K562 (cell line): ENCODE data around the gene C16orf89. TPM values are rescaled to one million over a fixed set of nuclear protein-coding genes. Genes with fewer than 3 reads are reported as not detected.
"Not testable (repeated sequence)": the region's sequence is repeated elsewhere in the genome, so short reads cannot be mapped to it uniquely, and the experiment has no call there.

ENCODE experiments used
- ATAC-seq: fragments of 200-7000 bp; cut with Tn5 transposase; 3 replicates; pipeline ENCODE4 v1.9.1; 2020; ENCODE audit warnings: moderate library complexity
- BruUV-seq: library from RNA; stranded (reverse); fragments of 400-500 nt; replicated peaks from 2 replicates; lab custom pipeline; 2021; lab: Mats Ljungman, UMichigan
- CTCF ChIA-PET: fragments of 300-600 bp; formaldehyde crosslinking; extraction: SDS; loops from one replicate; lab custom pipeline; 2021; ENCODE audit warnings: low intra/inter-chr PET ratio; lab: Yijun Ruan, JAX
- POLR2A ChIA-PET: fragments of 300-600, 350-650 bp; sonication (Branson Sonifier 250); formaldehyde crosslinking; extraction: SDS; loops from one replicate; lab custom pipeline; 2021; ENCODE audit warnings: antibody characterized with exemption, inconsistent platforms; lab: Yijun Ruan, JAX
- DNase-seq, 4 experiments: peaks; one replicate each; pipeline versions ENCODE4 v3.0.0 to v3.0.0-alpha.2; 2011 to 2018; ENCODE audit warnings: low spot score in 3 of 4, mixed read lengths in 3 of 4; ENCODE audit errors: extremely low read depth in 1 of 4
- FAIRE-seq: peaks from 2 replicates; lab custom pipeline; 2011; peaks lifted over from hg19 to GRCh38; lab: Jason Lieb, UNC
- H2AFZ ChIP-seq: 2 replicates; pipeline ENCODE4 v1.6.0; 2011; ENCODE audit warnings: low read depth, low read length, control low read depth, inconsistent platforms
- H3K27ac ChIP-seq: fragments of 200-600 bp; 3 replicates; pipeline ENCODE4 v1.8.0; 2011; ENCODE audit warnings: low read depth, mild to moderate bottlenecking, control low read depth, inconsistent platforms, low read length, moderate library complexity, mixed read lengths; ENCODE audit errors: extremely low read depth
- H3K27me3 ChIP-seq, 2 experiments: fragments of 300-600 bp in 1 of 2; 2 replicates in 1 of 2; 3 replicates in 1 of 2; pipeline versions ENCODE4 v1.6.0 to v1.8.0; 2011; ENCODE audit warnings: inconsistent platforms in 2 of 2, low read length in 2 of 2, mild to moderate bottlenecking in 1 of 2, mixed read lengths in 1 of 2, moderate library complexity in 1 of 2; ENCODE audit not compliant: control insufficient read depth in 2 of 2, insufficient read depth in 2 of 2
- H3K36me3 ChIP-seq: fragments of 300-600 bp; 3 replicates; pipeline ENCODE4 v1.8.0; 2011; ENCODE audit warnings: mild to moderate bottlenecking, low read length, inconsistent platforms; ENCODE audit not compliant: control insufficient read depth, insufficient read depth
- H3K4me1 ChIP-seq, 2 experiments: fragments of 200-600 bp in 1 of 2; replicated peaks in 1 of 2; 2 replicates in 1 of 2; 3 replicates in 1 of 2; pipeline versions ENCODE4 v1.5.1 to v1.8.0; 2011; ENCODE audit warnings: inconsistent platforms in 2 of 2, low read length in 2 of 2, mild to moderate bottlenecking in 1 of 2, mixed read lengths in 1 of 2, moderate library complexity in 1 of 2; ENCODE audit not compliant: control insufficient read depth in 2 of 2, insufficient read depth in 2 of 2
- H3K4me2 ChIP-seq: 2 replicates; pipeline ENCODE4 v1.6.1; 2011; ENCODE audit warnings: low read length, control low read depth, inconsistent platforms, mixed read lengths; ENCODE audit not compliant: insufficient read depth
- H3K4me3 ChIP-seq: fragments of 200-600 bp; sonication (generic), shearing (Covaris generic); 2 replicates; pipeline ENCODE4 v1.5.1; 2016; ENCODE audit warnings: control low read depth, inconsistent platforms
- H3K79me2 ChIP-seq: fragments of 200-600 bp; 3 replicates; pipeline ENCODE4 v1.8.0; 2011; ENCODE audit warnings: low read length, inconsistent platforms; ENCODE audit not compliant: control insufficient read depth, insufficient read depth
- H3K9ac ChIP-seq, 2 experiments: 2 replicates each; pipeline versions ENCODE4 v1.6.0 to v1.6.1; 2011; ENCODE audit warnings: low read depth in 2 of 2, low read length in 2 of 2, control low read depth in 1 of 2, inconsistent platforms in 1 of 2, mild to moderate bottlenecking in 1 of 2, mixed read lengths in 1 of 2; ENCODE audit not compliant: insufficient read depth in 1 of 2
- H3K9me1 ChIP-seq: one replicate; pipeline ENCODE4 v1.6.0; 2011; ENCODE audit warnings: inconsistent platforms, mild to moderate bottlenecking, low read length, moderate library complexity; ENCODE audit not compliant: control insufficient read depth, insufficient read depth
- H3K9me3 ChIP-seq: replicated peaks from 2 replicates; pipeline ENCODE4 v1.5.1; 2011; ENCODE audit warnings: low read depth, low read length, inconsistent platforms; ENCODE audit not compliant: control insufficient read depth, insufficient read depth
- H4K20me1 ChIP-seq: replicated peaks from 2 replicates; pipeline ENCODE4 v1.6.1; 2011; ENCODE audit warnings: low read length, inconsistent platforms, mixed read lengths; ENCODE audit not compliant: control insufficient read depth, insufficient read depth
- CEBPB ChIP-seq: fragments of 450-650 bp; IDR thresholded peaks from 2 replicates; pipeline ENCODE4 v1.6.1; 2016; ENCODE audit warnings: missing genetic modification characterization, missing compliant biosample characterization
- GTF2E2 ChIP-seq: fragments of 200-800 bp; sonication (Bioruptor generic); IDR thresholded peaks from 2 replicates; pipeline ENCODE4 v1.6.1; 2016; ENCODE audit warnings: missing genetic modification characterization, missing compliant biosample characterization
- MAX ChIP-seq: sonication (generic); formaldehyde crosslinking; IDR thresholded peaks from 2 replicates; pipeline ENCODE4 v1.9.0; 2022; ENCODE audit warnings: mild to moderate bottlenecking, missing genetic modification reagents
- MXI1 ChIP-seq: IDR thresholded peaks from 2 replicates; pipeline ENCODE4 v1.6.1; 2011; ENCODE audit warnings: low read depth, mild to moderate bottlenecking, improper control_type of control experiment, low read length
- WGBS: fragments of 100-300 bp; shearing (Covaris generic); methylation state at CpG from one replicate; pipeline ENCODE4 v1.1.6; 2016; ENCODE audit warnings: low coverage, mixed read lengths; ENCODE audit not compliant: insufficient coverage; ENCODE audit errors: missing lambda C conversion rate; 5-methylcytosine and 5-hydroxymethylcytosine counted together
- in situ Hi-C: fragments of 300-500 bp; cut with MboI; formaldehyde crosslinking; loops from 4 replicates; pipeline ENCODE4 v1.15.0; 2018; ENCODE audit warnings: inconsistent platforms, mixed read lengths
- intact Hi-C: fragments of 100-400 bp; cut with micrococcal nuclease; formaldehyde crosslinking; loops from 2 replicates; pipeline ENCODE4 v1.14.2; 2022
- polyA plus RNA-seq, 8 experiments: library from polyadenylated mRNA; depleted of rRNA in 4 of 8; stranded (reverse) in 5 of 8; unstranded in 3 of 8; fragments of >200 nt; fragmentation: Nextera tagmentation in 2 of 8; fragmentation: Illumina TruSeq in 1 of 8; extraction: Ambion mirVana in 2 of 8; extraction: Trizol in 1 of 8; gene quantifications; 2 replicates each; pipeline versions ENCODE4 v1.2.1 to v1.2.3, GENCODE V29; 2011 to 2014; ENCODE audit warnings: inconsistent platforms in 1 of 8, missing spikeins in 1 of 8
- total RNA-seq, 7 experiments: library from RNA; depleted of rRNA in 6 of 7; stranded (reverse); fragments of >200 nt in 6 of 7; fragmentation: Illumina TruSeq in 2 of 7; extraction: Trizol in 2 of 7; gene quantifications; 2 replicates each; pipeline versions ENCODE4 v1.2.1 to v1.2.3, GENCODE V29; 2011 to 2021; ENCODE audit warnings: low replicate concordance in 1 of 7

C16orf89 gene
- total and polyA plus RNA-seq, 9 of the 15 experiments (the other 6 are each of a cell fraction or from before 2014, with no cell fraction given): not detected

DNA sequence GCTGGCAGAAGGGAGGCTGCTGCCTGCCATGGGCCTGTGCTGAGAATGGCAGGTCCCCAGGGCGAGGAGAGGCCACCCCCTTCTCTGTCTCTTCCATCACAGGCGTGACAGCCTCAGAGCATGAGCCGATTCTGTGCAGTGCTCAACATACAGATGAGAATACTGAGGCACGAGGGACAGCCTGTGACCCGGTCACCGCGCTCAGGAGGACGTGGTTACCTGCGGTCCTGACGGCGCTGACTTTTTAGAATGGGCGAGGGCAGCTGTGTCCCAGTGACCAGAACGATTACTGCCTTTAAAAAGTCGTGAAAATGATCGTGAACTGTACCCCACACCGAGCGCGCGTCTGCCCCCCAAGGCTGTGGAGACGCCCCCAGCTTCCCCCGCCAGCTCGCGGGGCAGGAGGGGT, 31.3 kb upstream of the C16orf89 start:
- H3K36me3 ChIP-seq, H3K79me2 ChIP-seq, intact Hi-C loops, POLR2A ChIA-PET, H3K9me3 ChIP-seq, in situ Hi-C loops, H3K4me1 ChIP-seq, H4K20me1 ChIP-seq, CTCF ChIA-PET, ATAC-seq, H3K9me1 ChIP-seq, H3K27me3 ChIP-seq, FAIRE-seq: not testable (repeated sequence)
- peak overlapping the region; percentile 74 for H3K27ac ChIP-seq
- peak overlapping the region; percentile 71 to 95 for H3K9ac ChIP-seq
- peak overlapping the region; percentile 66 for H3K4me3 ChIP-seq
- WGBS: 0% methylated on average over 8 of the region's 23 CpGs
- TF ChIP-seq MXI1: 0 out of 2 replicates have a peak, but pooled peaks have one; percentile 3
- TF ChIP-seq MAX (CRISPR knock-in tag): 0 out of 2 replicates have a peak, but pooled peaks have one; percentile 6
- peak; percentile 51; the same call in 1 of the 2 replicates for TF ChIP-seq GTF2E2
- H2AFZ ChIP-seq: peak overlapping the region; percentile 80
- peak overlapping the region; percentile 83 for H3K4me2 ChIP-seq
- TSS peak; percentile 71 for BruUV-seq
- DNase-seq: peak in 2 of 4 experiments; percentile 19 to 43

DNA sequence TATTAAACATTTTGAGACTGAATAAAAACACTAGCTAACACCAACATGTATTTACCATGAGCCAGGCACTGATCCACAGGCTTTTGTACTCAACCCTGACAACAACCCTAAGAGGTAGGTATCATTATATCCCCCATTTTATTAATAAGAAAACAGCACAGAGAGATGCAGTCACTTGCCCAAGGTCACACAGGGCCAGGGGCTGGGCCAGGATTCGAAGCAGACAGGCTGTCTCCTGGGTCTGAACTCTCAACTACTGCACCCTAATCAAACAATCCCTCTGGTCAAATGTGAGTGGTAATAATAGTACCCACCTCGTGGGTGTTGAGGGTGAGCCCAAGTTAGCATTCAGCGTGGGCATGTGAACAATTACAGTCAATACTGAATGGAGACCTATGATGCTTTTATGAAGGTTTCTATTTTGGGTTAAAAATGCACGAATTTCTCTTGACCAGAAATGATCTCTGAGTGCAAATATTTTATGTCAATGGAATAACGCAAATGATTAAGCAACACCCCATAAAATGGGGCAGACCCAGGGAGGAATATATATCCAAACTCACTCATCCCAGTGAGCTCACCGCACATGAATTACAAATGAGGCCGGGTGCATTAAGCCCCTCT, 30.8 kb upstream of the C16orf89 start:
- 0 out of 2 replicates have a peak, but pooled peaks have one; percentile 8 for TF ChIP-seq CEBPB (tag)
- FAIRE-seq, H4K20me1 ChIP-seq, H3K9me1 ChIP-seq, BruUV-seq, CTCF ChIA-PET, DNase-seq, in situ Hi-C loops, H3K27me3 ChIP-seq, H3K36me3 ChIP-seq, H3K4me1 ChIP-seq, H3K9me3 ChIP-seq, ATAC-seq, H3K79me2 ChIP-seq, POLR2A ChIA-PET, intact Hi-C loops, H2AFZ ChIP-seq: not testable (repeated sequence)
- 14% methylated on average over 5 of the region's 7 CpGs for WGBS
- H3K4me2 ChIP-seq: peak overlapping the region; percentile 83
- peak overlapping the region; percentile 74; the same call in 1 of the 3 replicates for H3K27ac ChIP-seq
- peak overlapping the region; percentile 71 to 95 for H3K9ac ChIP-seq
- H3K4me3 ChIP-seq: peak overlapping the region; percentile 66

GRCh38 chr16:5095145-5095830, 29.5 kb upstream of the C16orf89 start:
- intact Hi-C loops, FAIRE-seq, H3K9ac ChIP-seq, H3K9me3 ChIP-seq, H2AFZ ChIP-seq, H3K4me1 ChIP-seq, CTCF ChIA-PET, in situ Hi-C loops, ATAC-seq, DNase-seq, POLR2A ChIA-PET, H3K4me2 ChIP-seq, H4K20me1 ChIP-seq, BruUV-seq, H3K9me1 ChIP-seq, H3K27me3 ChIP-seq, H3K36me3 ChIP-seq, H3K79me2 ChIP-seq, H3K27ac ChIP-seq, H3K4me3 ChIP-seq: not testable (repeated sequence)
- 65% methylated on average over 10 of the region's 11 CpGs for WGBS
